GM18505 (cell line): ENCODE measurements around the gene TBC1D22A.

ENCODE experiments used
- ATAC-seq: cut with Tn5 transposase; IDR thresholded peaks from one replicate; pipeline ENCODE4 v1.9.1; 2021; ENCODE audit not compliant: unreplicated experiment
- POLR2A ChIP-seq: IDR thresholded peaks from 4 replicates; pipeline ENCODE4 v1.6.1; 2011; ENCODE audit warnings: borderline replicate concordance; ENCODE audit not compliant: insufficient read depth, insufficient read length; ENCODE audit errors: extremely low read depth

The TBC1D22A gene

GRCh38 chr22:47082505-47082904 is 320.1 kb downstream of the TBC1D22A start:
- no peak for TF ChIP-seq POLR2A
- no peak for ATAC-seq

- no peak for TF ChIP-seq POLR2A
- no peak for ATAC-seq
Measured at GRCh38 chr22:47083379-47083986, 321.0 kb downstream of the TBC1D22A start.

- ATAC-seq = no peak
- no peak for TF ChIP-seq POLR2A
Measured at GRCh38 chr22:47084226-47084625, 321.8 kb downstream of the TBC1D22A start.

DNA sequence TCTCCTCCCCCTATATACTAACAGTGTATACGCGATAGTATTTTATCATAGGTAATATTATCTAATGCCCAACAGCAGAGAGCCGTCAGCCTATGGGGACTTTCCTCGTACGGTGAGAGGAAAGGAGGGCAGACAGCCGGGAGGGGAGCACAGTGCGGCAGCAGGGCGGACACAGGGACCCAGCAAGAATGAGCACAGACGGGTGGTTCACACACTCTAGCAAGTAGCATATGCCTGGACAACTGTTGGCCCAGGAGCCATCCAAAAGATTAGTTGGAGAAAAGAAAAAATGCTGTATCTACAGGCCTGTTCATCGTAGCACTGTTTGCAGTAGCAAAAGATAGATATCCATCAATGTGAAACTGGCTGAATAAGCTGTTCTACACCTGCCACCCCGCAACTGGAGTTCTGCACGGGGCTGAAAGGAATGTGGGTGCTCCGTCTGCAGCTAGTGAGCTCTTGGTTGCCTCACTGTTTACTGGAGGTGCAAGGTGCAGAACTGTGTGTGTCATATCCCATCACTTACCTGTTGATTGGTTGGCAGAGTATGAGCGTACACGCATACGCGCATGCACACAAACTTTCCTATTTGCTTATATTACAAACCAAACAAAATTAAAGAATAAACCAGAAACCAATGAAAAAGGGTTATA is 324.3 kb downstream of the TBC1D22A start:
- TF ChIP-seq POLR2A = no peak
- no peak for ATAC-seq

- ATAC-seq = no peak
- no peak for TF ChIP-seq POLR2A
Measured at GRCh38 chr22:47088480-47089158, 326.2 kb downstream of the TBC1D22A start.

DNA sequence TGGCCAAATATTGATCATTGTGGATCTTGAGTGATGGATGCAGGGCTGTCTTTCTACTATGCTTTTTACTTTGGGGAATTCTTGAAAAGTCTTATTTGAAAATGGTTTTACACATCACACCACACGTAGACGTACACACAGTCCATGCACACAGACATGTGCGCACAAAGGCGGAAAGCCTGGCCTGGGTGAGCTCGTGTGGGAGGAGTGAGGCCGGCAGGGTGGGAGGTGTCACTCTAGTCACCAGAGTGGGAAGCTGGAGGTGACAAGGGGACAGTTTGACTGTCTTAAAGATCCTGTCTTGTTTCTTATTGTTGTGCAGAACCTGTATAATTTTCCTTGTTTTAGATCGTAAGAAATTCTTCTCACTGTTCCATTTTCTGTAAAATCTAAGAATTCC is 326.9 kb downstream of the TBC1D22A start:
- TF ChIP-seq POLR2A = no peak

GRCh38 chr22:47089796-47090460 is 327.5 kb downstream of the TBC1D22A start:
- ATAC-seq = no peak
- TF ChIP-seq POLR2A = no peak

More for the DNA sequence above, 326.9 kb downstream of the TBC1D22A start:
- ATAC-seq = no peak

GRCh38 chr22:47090591-47091245 is 328.3 kb downstream of the TBC1D22A start:
- no peak for ATAC-seq
- TF ChIP-seq POLR2A = no peak

DNA sequence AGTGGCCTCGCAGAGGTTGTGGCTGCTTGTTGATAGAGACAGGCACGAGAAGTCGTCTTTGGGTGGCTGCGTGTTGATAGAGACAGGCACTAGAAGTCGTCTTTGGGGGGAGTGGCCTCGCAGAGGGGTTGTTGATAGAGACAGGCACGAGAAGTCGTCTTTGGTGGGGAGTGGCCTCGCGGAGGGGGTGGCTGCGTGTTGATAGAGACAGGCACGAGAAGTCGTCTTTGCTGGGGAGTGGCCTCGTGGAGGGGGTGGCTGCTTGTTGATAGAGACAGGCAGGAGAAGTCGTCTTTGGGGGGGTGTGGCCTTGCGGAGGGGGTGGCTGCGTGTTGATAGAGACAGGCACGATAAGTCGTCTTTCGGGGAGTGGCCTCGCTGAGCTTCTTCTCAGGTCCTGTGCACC is 328.8 kb downstream of the TBC1D22A start:
- no peak for ATAC-seq
- no peak for TF ChIP-seq POLR2A

DNA sequence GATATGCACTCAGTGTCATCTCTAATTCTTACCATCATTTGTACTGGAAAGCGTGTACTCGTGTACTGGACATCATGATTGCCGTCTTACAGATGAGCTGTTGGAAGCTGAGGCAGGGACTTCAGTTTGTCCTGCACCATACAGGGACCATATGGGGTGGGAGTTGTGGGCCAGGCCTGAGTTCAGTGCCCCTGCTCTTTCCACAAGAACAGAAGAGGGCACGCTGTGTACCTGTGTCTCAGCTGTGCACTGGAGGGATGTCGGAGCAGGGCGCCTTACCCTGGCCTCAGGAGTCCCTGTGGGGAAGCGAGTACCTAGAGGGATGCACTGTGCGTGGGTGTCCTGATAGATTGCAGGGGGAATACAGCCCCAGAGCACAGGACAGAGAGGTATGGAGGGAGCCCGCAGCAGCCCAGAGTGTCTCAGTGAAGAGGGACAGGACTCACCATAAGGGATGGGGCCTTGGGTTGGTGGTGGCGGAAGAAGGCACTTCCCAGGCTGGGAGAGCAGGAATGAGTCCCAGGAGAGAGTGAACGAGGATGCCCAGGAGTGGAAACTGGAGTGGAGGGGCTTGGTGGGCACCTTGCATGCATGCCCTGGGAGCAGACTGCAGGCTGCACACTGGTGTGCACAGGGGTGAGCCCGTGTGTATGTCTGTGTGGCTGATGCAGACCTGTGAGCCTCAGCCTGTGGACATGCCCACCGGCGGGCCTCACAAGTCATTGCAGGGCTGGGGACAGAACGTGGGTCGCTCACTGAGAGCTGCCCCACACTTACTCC is 329.7 kb downstream of the TBC1D22A start:
- TF ChIP-seq POLR2A = no peak

DNA sequence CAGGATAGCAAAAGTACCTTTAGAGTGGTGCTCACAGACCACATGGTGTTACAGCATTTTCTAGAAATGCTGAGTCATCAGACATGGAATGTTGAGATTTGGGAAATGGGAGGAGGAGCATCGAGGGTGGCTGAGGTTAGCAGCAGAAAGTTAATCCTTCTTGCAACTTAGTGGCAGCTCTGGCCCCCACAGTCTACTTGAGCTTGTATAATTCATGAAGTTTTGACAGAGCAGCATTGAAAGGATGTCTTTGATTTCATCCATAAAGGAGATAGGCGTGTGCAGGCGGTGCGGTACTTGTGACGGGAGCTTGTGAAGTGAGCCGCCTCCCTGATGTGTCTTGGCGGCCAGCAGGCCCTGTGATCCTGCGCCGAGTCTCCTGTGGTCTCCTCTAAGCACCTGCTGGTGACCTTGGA is 330.5 kb downstream of the TBC1D22A start:
- no peak for ATAC-seq
- no peak for TF ChIP-seq POLR2A

More for the DNA sequence above, 329.7 kb downstream of the TBC1D22A start:
- no peak for ATAC-seq

DNA sequence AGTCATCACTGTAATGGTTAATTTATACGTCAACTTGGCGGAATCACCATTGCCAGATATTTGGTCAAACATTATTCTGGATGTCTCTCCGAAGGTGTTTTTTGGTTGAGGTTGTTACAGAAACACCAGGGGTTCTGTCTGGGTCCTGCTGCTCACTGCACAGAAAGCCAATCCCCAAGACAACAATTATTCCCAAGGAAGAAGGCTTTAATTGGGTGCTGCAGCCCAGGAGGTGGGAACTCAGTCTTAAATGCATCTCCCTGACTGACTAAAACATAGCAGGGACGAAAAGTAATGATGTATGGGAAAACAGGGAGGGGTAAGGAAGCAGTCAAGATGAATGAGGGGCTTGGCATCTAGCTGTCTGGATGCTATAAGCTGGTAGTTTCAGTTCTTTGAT is 331.3 kb downstream of the TBC1D22A start:
- ATAC-seq = no peak
- no peak for TF ChIP-seq POLR2A
